Vagina (tissue), 2 donors: ENCODE data around the gene MBNL3.

ENCODE experiments used
- CTCF ChIP-seq, 3 experiments: fragments of 450-650 bp in 2 of 3; fragments of 200-600 bp in 1 of 3; sonication (generic) in 1 of 3; IDR thresholded peaks; one replicate each; pipeline ENCODE4 v1.5.1; 2017 to 2019; ENCODE audit warnings: antibody characterized with exemption in 3 of 3, mild to moderate bottlenecking in 2 of 3, moderate library complexity in 2 of 3
- POLR2A ChIP-seq, 2 donors: fragments of 450-650 bp; IDR thresholded peaks; one replicate each; pipeline ENCODE4 v1.6.1; 2017; ENCODE audit warnings: antibody characterized with exemption in 2 of 2, mild to moderate bottlenecking in 2 of 2, moderate library complexity in 2 of 2

GRCh38 chrX:132504417-132504816 is 15.6 kb upstream of the MBNL3 start:
- no peak for TF ChIP-seq CTCF (IDR thresholded peaks at IDR 0.05)
- TF ChIP-seq POLR2A (IDR thresholded peaks at IDR 0.05) = no peak
